ENCODE results near the gene TRAF5. TPM values are rescaled to one million over a fixed set of nuclear protein-coding genes. Genes with fewer than 3 reads are reported as not detected.

Gene TRAF5
- total and polyA plus RNA-seq, 2 donors from 2014 or later, result 4.8 to 22.1 TPM

- Histone ChIP-seq H3K27ac (ENCODE audit: low read depth in 2 of 2, low read length in 2 of 2) (peak overlapping the region; percentile 36 to 80), H3K36me3 (ENCODE audit: control insufficient read depth in 2 of 3, insufficient read depth in 3 of 3, low read length in 3 of 3) (no peaks in the 10 kb centered on the region), H3K4me1 (ENCODE audit: control insufficient read depth in 2 of 3, insufficient read depth in 2 of 3, low read depth in 1 of 3, low read length in 3 of 3) (peaks cover 0 to 8% (median 7%) of the 10 kb centered on the region in 3 donors), H3K9ac (ENCODE audit: low read length in 3 of 3) (peak overlapping the region; percentile 63 to 77 (median 66)), H3K4me3 (ENCODE audit: low read length in 3 of 3) (peak overlapping the region; percentile 77 to 87 (median 82)), H3K27me3 (ENCODE audit: control insufficient read depth, insufficient read depth, low read length) (no peaks in the 10 kb centered on the region), H3K9me3 (ENCODE audit: control insufficient read depth in 2 of 3, insufficient read depth in 1 of 3, low read length in 3 of 3) (no peaks in the 10 kb centered on the region)
- intact Hi-C loops (cut with DNase I), result no loop called here
- DNase-seq (no peak), FAIRE-seq (no peak)
- no peak for TF ChIP-seq CTCF (IDR thresholded peaks at IDR 0.05; ENCODE audit: borderline replicate concordance, extremely low read depth, insufficient read depth)
Observed at GRCh38 chr1:211326140-211326527, 499 bp upstream of the TRAF5 start.

DNA sequence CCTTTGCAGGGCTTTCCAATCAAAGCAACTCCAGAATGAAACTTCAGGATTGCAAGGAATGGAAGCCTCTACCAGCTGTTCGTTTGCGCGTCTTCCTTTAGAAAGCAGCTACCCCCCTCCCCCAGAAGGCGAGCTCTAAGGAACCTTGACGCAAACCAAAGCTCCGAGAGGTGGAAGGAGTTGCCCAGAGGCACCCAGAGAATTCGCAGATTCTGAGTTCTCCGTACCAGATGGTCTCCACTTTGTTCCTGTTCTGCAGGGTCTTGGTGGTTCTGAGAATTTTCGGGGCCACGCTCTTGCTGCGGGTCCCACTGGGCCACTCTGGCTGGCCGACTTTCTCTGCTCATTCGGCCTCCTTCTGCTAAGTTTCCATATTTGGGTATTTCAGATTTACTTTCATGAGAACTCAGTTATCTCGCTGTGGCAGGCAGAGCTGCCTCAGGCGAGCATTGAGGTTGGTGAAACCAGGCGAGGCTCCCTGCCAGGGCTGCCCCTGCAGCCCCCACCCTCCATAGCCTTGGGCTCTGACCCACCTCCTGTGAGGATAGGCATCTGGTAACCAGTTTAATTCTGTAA, 801 bp downstream of the TRAF5 start:
- peaks cover 0 to 13% (median 7%) of the 10 kb centered on the region in 3 donors for H3K4me1 ChIP-seq (ENCODE audit: control insufficient read depth in 2 of 3, insufficient read depth in 2 of 3, low read depth in 1 of 3, low read length in 3 of 3)
- H3K27ac ChIP-seq (ENCODE audit: low read depth in 2 of 2, low read length in 2 of 2), result peak overlapping the region; percentile 73 to 80
- DNase-seq, result peak in 4 of 5 donors; percentile 42 to 79 (median 67)
- intact Hi-C loops (cut with DNase I), result no loop called here
- H3K9me3 ChIP-seq (ENCODE audit: control insufficient read depth in 2 of 3, insufficient read depth in 1 of 3, low read length in 3 of 3), result no peaks in the 10 kb centered on the region
- peak overlapping the region; percentile 44 to 71 (median 71) for H3K9ac ChIP-seq (ENCODE audit: low read length in 3 of 3)
- H3K27me3 ChIP-seq (ENCODE audit: control insufficient read depth, insufficient read depth, low read length), result no peaks in the 10 kb centered on the region
- FAIRE-seq, result no peak
- no peak for TF ChIP-seq CTCF (IDR thresholded peaks at IDR 0.05; ENCODE audit: borderline replicate concordance, extremely low read depth, insufficient read depth)
- peak overlapping the region; percentile 47 to 77 (median 65) for H3K4me3 ChIP-seq (ENCODE audit: low read length in 3 of 3)
- H3K36me3 ChIP-seq (ENCODE audit: control insufficient read depth in 2 of 3, insufficient read depth in 3 of 3, low read length in 3 of 3), result no peaks in the 10 kb centered on the region

DNA sequence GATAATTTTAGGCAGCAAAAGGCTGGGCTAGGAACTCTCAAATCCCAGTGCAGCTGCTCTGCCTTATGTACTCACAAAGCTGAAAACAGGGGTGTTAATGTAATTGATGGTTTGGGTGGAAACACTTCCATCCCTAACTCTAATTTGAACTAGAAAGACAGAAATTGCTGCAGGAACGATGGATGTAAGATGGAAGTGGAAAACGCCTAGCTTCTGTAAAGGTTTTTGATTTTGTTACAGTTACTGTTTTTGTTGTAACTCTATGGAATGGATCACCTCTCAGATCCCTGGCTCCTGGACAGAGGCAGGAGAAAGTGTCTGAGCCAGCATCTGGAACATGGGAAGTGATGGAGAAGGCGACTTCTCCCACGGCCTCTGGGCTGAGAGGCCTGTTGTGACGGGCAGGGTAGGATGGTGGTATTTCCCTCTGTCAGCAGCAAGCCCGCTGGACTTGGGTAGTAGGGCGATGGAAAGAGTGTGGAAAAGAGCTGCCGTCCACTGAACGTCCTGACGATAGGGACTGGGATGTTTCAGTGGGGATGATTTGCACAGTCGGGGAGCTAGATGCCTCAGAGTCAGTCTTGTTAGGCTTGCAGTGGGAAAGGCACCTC, 1.6 kb downstream of the TRAF5 start:
- intact Hi-C loops (cut with DNase I), result no loop called here
- no peak for DNase-seq
- no peaks in the 10 kb centered on the region for H3K9me3 ChIP-seq (ENCODE audit: control insufficient read depth in 2 of 3, insufficient read depth in 1 of 3, low read length in 3 of 3)
- H3K4me3 ChIP-seq (ENCODE audit: low read length in 3 of 3), result peak overlapping the region in 1 of 3 donors; percentile 77
- H3K27ac ChIP-seq (ENCODE audit: low read depth in 2 of 2, low read length in 2 of 2), result no peak overlapping the region
- FAIRE-seq, result no peak
- peak overlapping the region in 1 of 3 donors; percentile 71 for H3K9ac ChIP-seq (ENCODE audit: low read length in 3 of 3)
- H3K27me3 ChIP-seq (ENCODE audit: control insufficient read depth, insufficient read depth, low read length), result no peaks in the 10 kb centered on the region
- H3K4me1 ChIP-seq (ENCODE audit: control insufficient read depth in 2 of 3, insufficient read depth in 2 of 3, low read depth in 1 of 3, low read length in 3 of 3), result peaks cover 0 to 13% (median 7%) of the 10 kb centered on the region in 3 donors
- TF ChIP-seq CTCF (IDR thresholded peaks at IDR 0.05; ENCODE audit: borderline replicate concordance, extremely low read depth, insufficient read depth), result no peak
- H3K36me3 ChIP-seq (ENCODE audit: control insufficient read depth in 2 of 3, insufficient read depth in 3 of 3, low read length in 3 of 3), result no peaks in the 10 kb centered on the region

All from kidney (tissue), 14 donors.